Measurements from ENCODE around the gene C20orf204.
"Not testable (repeated sequence)": the region's sequence is repeated elsewhere in the genome, so short reads cannot be mapped to it uniquely, and the experiment has no call there.

C20orf204 gene

GRCh38 chr20:64009811-64010387 is 26.1 kb upstream of the C20orf204 start:
- H3K27ac ChIP-seq, result no peak overlapping the region
- TF ChIP-seq, protein P1, sequence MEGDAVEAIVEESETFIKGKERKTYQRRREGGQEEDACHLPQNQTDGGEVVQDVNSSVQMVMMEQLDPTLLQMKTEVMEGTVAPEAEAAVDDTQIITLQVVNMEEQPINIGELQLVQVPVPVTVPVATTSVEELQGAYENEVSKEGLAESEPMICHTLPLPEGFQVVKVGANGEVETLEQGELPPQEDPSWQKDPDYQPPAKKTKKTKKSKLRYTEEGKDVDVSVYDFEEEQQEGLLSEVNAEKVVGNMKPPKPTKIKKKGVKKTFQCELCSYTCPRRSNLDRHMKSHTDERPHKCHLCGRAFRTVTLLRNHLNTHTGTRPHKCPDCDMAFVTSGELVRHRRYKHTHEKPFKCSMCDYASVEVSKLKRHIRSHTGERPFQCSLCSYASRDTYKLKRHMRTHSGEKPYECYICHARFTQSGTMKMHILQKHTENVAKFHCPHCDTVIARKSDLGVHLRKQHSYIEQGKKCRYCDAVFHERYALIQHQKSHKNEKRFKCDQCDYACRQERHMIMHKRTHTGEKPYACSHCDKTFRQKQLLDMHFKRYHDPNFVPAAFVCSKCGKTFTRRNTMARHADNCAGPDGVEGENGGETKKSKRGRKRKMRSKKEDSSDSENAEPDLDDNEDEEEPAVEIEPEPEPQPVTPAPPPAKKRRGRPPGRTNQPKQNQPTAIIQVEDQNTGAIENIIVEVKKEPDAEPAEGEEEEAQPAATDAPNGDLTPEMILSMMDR (conservative IDR thresholded peaks at IDR 0.05), result no peak
- TF ChIP-seq ZFX (IDR thresholded peaks at IDR 0.05), result no peak

- TF ChIP-seq, protein P1 (conservative IDR thresholded peaks at IDR 0.05), result no peak
- no peak for TF ChIP-seq ZFX (IDR thresholded peaks at IDR 0.05)
- H3K27ac ChIP-seq, result no peak overlapping the region
Measured at GRCh38 chr20:64010711-64011237, 25.2 kb upstream of the C20orf204 start.

DNA sequence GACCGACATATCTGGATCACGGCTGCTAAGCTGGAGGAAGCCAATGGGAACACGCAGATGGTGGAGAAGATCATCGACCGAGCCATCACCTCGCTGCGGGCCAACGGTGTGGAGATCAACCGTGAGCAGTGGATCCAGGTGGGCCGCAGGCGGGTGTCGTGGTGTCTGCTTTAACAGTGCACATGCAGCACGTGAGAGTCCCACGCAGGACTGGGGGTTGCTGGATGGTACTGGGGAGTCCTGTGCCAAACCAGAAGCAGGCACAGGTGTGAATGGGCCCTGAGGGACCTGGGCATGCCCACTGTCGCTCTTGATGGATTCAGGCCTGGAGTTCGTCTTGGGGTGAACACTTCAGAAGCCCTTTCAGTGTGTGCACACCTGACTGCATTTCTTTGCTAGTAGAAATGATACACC is 24.6 kb upstream of the C20orf204 start:
- H3K27ac ChIP-seq, result no peak overlapping the region
- TF ChIP-seq, protein P1 (conservative IDR thresholded peaks at IDR 0.05), result no peak
- no peak for TF ChIP-seq ZFX (IDR thresholded peaks at IDR 0.05)

- not testable (repeated sequence) for H3K27ac ChIP-seq
Measured at GRCh38 chr20:64012385-64013154, 23.4 kb upstream of the C20orf204 start.

DNA sequence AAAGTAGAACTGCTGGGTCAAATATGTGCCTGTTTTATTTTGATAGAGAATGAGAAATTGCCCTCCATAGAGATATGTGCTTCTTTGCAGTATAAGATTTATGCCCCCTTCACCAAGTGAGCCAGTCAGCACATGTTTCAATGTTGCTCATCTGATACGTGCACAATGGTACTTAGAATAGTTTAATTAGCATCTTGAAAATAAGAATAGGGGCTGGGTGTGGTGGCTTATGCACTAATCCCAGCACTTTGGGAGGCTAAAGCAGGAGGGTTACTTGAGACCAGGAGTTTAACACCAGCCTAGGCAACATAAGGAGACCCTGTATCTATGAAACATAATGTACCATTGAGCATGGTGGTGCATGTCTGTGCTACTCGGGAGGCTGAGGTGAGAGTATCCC is 20.3 kb upstream of the C20orf204 start:
- no peak overlapping the region for H3K27ac ChIP-seq
- TF ChIP-seq ZFX (IDR thresholded peaks at IDR 0.05), result no peak
- TF ChIP-seq, protein P1 (conservative IDR thresholded peaks at IDR 0.05), result no peak

DNA sequence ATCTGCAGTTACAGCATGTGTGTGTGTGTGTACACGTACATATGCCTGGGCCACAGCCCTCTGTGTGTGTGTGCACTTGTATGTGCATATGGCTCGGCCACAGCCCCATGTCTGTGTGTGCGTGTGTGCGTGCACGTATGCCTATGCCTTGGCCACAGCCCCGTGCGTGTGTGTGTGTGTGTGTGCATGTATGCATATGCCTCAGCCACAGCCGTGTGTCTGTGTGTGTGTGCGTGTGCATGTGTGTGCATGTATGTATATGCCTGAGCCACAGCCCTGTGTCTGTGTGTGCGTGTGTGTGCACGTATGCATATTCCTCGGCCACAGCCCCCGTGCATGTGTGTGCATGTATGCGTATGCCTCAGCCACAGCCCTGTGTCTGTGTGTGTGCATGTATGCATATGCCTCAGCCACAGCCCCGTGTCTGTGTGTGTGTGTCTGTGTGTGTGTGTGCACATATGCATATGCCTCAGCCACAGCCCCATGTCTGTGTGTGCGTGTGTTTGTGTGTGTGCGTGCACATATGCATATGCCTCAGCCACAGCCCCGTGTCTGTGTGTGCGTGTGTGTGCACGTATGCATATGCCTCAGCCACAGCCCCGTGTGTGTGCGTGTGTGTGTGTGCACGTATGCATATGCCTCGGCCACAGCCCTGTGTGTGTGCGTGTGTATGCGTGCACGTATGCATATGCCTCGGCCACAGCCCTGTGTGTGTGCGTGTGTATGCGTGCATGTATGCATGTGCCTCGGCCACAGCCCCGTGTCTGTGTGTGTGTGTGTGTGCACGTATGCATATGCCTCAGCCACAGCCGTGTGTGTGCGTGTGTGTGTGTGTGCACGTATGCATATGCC is 14.6 kb upstream of the C20orf204 start:
- H3K27ac ChIP-seq, result no peak overlapping the region
- TF ChIP-seq, protein P1 (conservative IDR thresholded peaks at IDR 0.05), result no peak
- TF ChIP-seq ZFX (IDR thresholded peaks at IDR 0.05), result no peak

GRCh38 chr20:64022671-64023360 is 13.2 kb upstream of the C20orf204 start:
- TF ChIP-seq, protein P1 (conservative IDR thresholded peaks at IDR 0.05), result no peak
- TF ChIP-seq ZFX (IDR thresholded peaks at IDR 0.05), result no peak
- H3K27ac ChIP-seq, result no peak overlapping the region

All from C4-2B (cell line).